K562 (cell line): ENCODE data around the gene RABGAP1L. TPM values are rescaled to one million over a fixed set of nuclear protein-coding genes. Genes with fewer than 3 reads are reported as not detected.

Experiments
- CTBP1 ChIP-seq: fragments of 450-650 bp; IDR thresholded peaks from 2 replicates; pipeline ENCODE4 v1.6.1; 2016; ENCODE audit warnings: borderline replicate concordance
- ETV5 ChIP-seq: sonication (generic); formaldehyde crosslinking; IDR thresholded peaks from 2 replicates; pipeline ENCODE4 v1.4.0; 2020; ENCODE audit warnings: low read depth, mild to moderate bottlenecking, missing genetic modification reagents
- RB1 ChIP-seq: fragments of 450-650 bp; IDR thresholded peaks from 2 replicates; pipeline ENCODE4 v1.6.1; 2017; ENCODE audit warnings: low read depth, mild to moderate bottlenecking
- RBFOX2 ChIP-seq: fragments of 200-400 bp; formaldehyde crosslinking; IDR thresholded peaks from 2 replicates; pipeline ENCODE4 v1.6.1; 2017; ENCODE audit warnings: low read depth, mild to moderate bottlenecking, low read length, moderate library complexity
- RBM17 ChIP-seq: fragments of 200-400 bp; formaldehyde crosslinking; IDR thresholded peaks from 2 replicates; pipeline ENCODE4 v1.6.1; 2017; ENCODE audit warnings: low read depth, mild to moderate bottlenecking, low read length, borderline replicate concordance
- SETDB1 ChIP-seq: IDR thresholded peaks from one replicate; pipeline ENCODE4 v1.6.1; 2012; ENCODE audit warnings: low read length, control low read depth, inconsistent platforms
- SIN3B ChIP-seq: fragments of 450-650 bp; IDR thresholded peaks from 2 replicates; pipeline ENCODE4 v1.6.1; 2017; ENCODE audit warnings: low read depth, mild to moderate bottlenecking, moderate library complexity
- SRF ChIP-seq, 2 experiments: fragments of 250-450, 450-650 bp in 1 of 2; sonication (Bioruptor Pico) in 1 of 2; sonication (generic) in 1 of 2; formaldehyde crosslinking; IDR thresholded peaks; 2 replicates each; pipeline versions ENCODE4 v1.5.0 to v1.5.1; 2020 to 2022; ENCODE audit warnings: mild to moderate bottlenecking in 1 of 2, missing genetic modification reagents in 1 of 2
- ZFX ChIP-seq: sonication (generic); formaldehyde crosslinking; IDR thresholded peaks from 2 replicates; pipeline ENCODE4 v1.8.0; 2022; ENCODE audit warnings: mild to moderate bottlenecking, missing genetic modification reagents, moderate library complexity
- ZNF57 ChIP-seq: fragments of 450-650 bp; formaldehyde crosslinking; IDR thresholded peaks from 2 replicates; pipeline ENCODE4 v1.4.0; 2020; ENCODE audit warnings: mild to moderate bottlenecking, moderate library complexity
- ZNF764 ChIP-seq: fragments of 250-450 bp; sonication (Bioruptor Pico); IDR thresholded peaks from 2 replicates; pipeline ENCODE4 v1.4.0; 2020; ENCODE audit warnings: low read depth, mild to moderate bottlenecking, moderate library complexity
- polyA plus RNA-seq, 8 experiments: library from polyadenylated mRNA; depleted of rRNA in 4 of 8; stranded (reverse) in 5 of 8; unstranded in 3 of 8; fragments of >200 nt; fragmentation: Nextera tagmentation in 2 of 8; fragmentation: Illumina TruSeq in 1 of 8; extraction: Ambion mirVana in 2 of 8; extraction: Trizol in 1 of 8; gene quantifications; 2 replicates each; pipeline versions ENCODE4 v1.2.1 to v1.2.3, GENCODE V29; 2011 to 2014; ENCODE audit warnings: inconsistent platforms in 1 of 8, missing spikeins in 1 of 8
- total RNA-seq, 7 experiments: library from RNA; depleted of rRNA in 6 of 7; stranded (reverse); fragments of >200 nt in 6 of 7; fragmentation: Illumina TruSeq in 2 of 7; extraction: Trizol in 2 of 7; gene quantifications; 2 replicates each; pipeline versions ENCODE4 v1.2.1 to v1.2.3, GENCODE V29; 2011 to 2021; ENCODE audit warnings: low replicate concordance in 1 of 7
- TF ChIP-seq, protein P1 (sequence below): fragments of 450-650 bp; IDR thresholded peaks from 2 replicates; pipeline ENCODE4 v1.6.1; 2016; ENCODE audit warnings: low read depth, mild to moderate bottlenecking, moderate library complexity
- TF ChIP-seq, protein P2 (sequence below): fragments of 450-650 bp; IDR thresholded peaks from 2 replicates; pipeline ENCODE4 v1.6.1; 2017; ENCODE audit warnings: antibody characterized with exemption, mild to moderate bottlenecking
- TF ChIP-seq, protein P3 (sequence below), 2 experiments: fragments of 250-450 bp in 1 of 2; fragments of 450-650 bp in 1 of 2; sonication (Bioruptor Pico) in 1 of 2; IDR thresholded peaks; 2 replicates each; pipeline versions ENCODE4 v1.6.1 to v1.8.0; 2016 to 2021; ENCODE audit warnings: mild to moderate bottlenecking in 2 of 2, moderate library complexity in 2 of 2, missing compliant biosample characterization in 1 of 2, missing genetic modification characterization in 1 of 2

The RABGAP1L gene
- total and polyA plus RNA-seq, 9 of the 15 experiments (the other 6 are each of a cell fraction or from before 2014, with no cell fraction given), result 16.5 to 44.9 (median 26.7) TPM

- TF ChIP-seq, protein P1, sequence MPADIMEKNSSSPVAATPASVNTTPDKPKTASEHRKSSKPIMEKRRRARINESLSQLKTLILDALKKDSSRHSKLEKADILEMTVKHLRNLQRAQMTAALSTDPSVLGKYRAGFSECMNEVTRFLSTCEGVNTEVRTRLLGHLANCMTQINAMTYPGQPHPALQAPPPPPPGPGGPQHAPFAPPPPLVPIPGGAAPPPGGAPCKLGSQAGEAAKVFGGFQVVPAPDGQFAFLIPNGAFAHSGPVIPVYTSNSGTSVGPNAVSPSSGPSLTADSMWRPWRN, result peak; percentile 86
- TF ChIP-seq SIN3B (0 out of 2 replicates have a peak, but pooled peaks have one; percentile 41), ZNF764 (CRISPR knock-in tag) (no peak), RBFOX2 (peak; percentile 85), RB1 (peak; percentile 86), ZFX (CRISPR knock-in tag) (peak; percentile 34; the same call in 1 of the 2 replicates), RBM17 (no peak), SRF (CRISPR knock-in tag; IDR thresholded peaks at IDR 0.05) (peak in 1 of 2 experiments; percentile 79; a peak in 1 of 4 replicates), ZNF57 (no peak), CTBP1 (peak; percentile 52), ETV5 (peak; percentile 79), SETDB1 (no peak)
- TF ChIP-seq, protein P2, sequence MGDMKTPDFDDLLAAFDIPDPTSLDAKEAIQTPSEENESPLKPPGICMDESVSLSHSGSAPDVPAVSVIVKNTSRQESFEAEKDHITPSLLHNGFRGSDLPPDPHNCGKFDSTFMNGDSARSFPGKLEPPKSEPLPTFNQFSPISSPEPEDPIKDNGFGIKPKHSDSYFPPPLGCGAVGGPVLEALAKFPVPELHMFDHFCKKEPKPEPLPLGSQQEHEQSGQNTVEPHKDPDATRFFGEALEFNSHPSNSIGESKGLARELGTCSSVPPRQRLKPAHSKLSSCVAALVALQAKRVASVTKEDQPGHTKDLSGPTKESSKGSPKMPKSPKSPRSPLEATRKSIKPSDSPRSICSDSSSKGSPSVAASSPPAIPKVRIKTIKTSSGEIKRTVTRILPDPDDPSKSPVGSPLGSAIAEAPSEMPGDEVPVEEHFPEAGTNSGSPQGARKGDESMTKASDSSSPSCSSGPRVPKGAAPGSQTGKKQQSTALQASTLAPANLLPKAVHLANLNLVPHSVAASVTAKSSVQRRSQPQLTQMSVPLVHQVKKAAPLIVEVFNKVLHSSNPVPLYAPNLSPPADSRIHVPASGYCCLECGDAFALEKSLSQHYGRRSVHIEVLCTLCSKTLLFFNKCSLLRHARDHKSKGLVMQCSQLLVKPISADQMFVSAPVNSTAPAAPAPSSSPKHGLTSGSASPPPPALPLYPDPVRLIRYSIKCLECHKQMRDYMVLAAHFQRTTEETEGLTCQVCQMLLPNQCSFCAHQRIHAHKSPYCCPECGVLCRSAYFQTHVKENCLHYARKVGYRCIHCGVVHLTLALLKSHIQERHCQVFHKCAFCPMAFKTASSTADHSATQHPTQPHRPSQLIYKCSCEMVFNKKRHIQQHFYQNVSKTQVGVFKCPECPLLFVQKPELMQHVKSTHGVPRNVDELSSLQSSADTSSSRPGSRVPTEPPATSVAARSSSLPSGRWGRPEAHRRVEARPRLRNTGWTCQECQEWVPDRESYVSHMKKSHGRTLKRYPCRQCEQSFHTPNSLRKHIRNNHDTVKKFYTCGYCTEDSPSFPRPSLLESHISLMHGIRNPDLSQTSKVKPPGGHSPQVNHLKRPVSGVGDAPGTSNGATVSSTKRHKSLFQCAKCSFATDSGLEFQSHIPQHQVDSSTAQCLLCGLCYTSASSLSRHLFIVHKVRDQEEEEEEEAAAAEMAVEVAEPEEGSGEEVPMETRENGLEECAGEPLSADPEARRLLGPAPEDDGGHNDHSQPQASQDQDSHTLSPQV, result no peak
- TF ChIP-seq, protein P3, sequence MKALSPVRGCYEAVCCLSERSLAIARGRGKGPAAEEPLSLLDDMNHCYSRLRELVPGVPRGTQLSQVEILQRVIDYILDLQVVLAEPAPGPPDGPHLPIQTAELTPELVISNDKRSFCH (CRISPR knock-in tag; IDR thresholded peaks at IDR 0.05), result no peak
- TF ChIP-seq, protein P3 (tag; IDR thresholded peaks at IDR 0.05), result peak; percentile 53; the same call in 1 of the 2 replicates
Measured at GRCh38 chr1:174999936-175000696, 840.8 kb downstream of the RABGAP1L start, which contains the start of gene CACYBP (continued).
